Adrenal gland (tissue), 12 donors: ENCODE results near the gene SPEM1. TPM values are rescaled to one million over a fixed set of nuclear protein-coding genes. Genes with fewer than 3 reads are reported as not detected.

Experiments
- DNase-seq, 7 donors: peaks; one replicate each; pipeline ENCODE4 v3.0.0-alpha.2; 2019 to 2020
- H3K27ac ChIP-seq, 5 donors: fragments of 200-600 bp; sonication (generic) in 4 of 5; 1 replicate in 3 of 5; 2 replicates in 2 of 5; pipeline versions ENCODE4 v1.5.1 to v1.8.0; 2016 to 2020; ENCODE audit warnings: mild to moderate bottlenecking in 1 of 5
- H3K27me3 ChIP-seq: fragments of 200-600 bp; 2 replicates; pipeline ENCODE4 v1.8.0; 2021
- H3K36me3 ChIP-seq, 2 donors: fragments of 200-600 bp; replicated peaks in 1 of 2; 1 replicate in 1 of 2; 2 replicates in 1 of 2; pipeline versions ENCODE4 v1.5.1 to v1.8.0; 2018 to 2022
- H3K4me1 ChIP-seq, 2 donors: fragments of 200-600 bp; replicated peaks in 1 of 2; 1 replicate in 1 of 2; 2 replicates in 1 of 2; pipeline versions ENCODE4 v1.5.1 to v1.8.0; 2018 to 2021
- H3K4me3 ChIP-seq, 4 donors: fragments of 200-600 bp; sonication (generic) in 3 of 4; one replicate each; pipeline ENCODE4 v1.5.1; 2016 to 2018
- H3K9me3 ChIP-seq, 3 donors: fragments of 200-600 bp; sonication (generic) in 1 of 3; replicated peaks in 1 of 3; 1 replicate in 2 of 3; 2 replicates in 1 of 3; pipeline versions ENCODE4 v1.5.1 to v1.8.0; 2016 to 2021
- CTCF ChIP-seq, 6 experiments: fragments of 450-650 bp in 4 of 6; fragments of 200-600 bp in 2 of 6; sonication (generic) in 1 of 6; IDR thresholded peaks; 1 replicate in 5 of 6; 2 replicates in 1 of 6; pipeline versions ENCODE4 v1.5.1 to v1.8.0; 2016 to 2021; ENCODE audit warnings: antibody characterized with exemption in 6 of 6, mild to moderate bottlenecking in 2 of 6, moderate library complexity in 1 of 6
- POLR2A ChIP-seq, 2 donors: fragments of 450-650 bp; IDR thresholded peaks; one replicate each; pipeline ENCODE4 v1.6.1; 2017; ENCODE audit warnings: antibody characterized with exemption in 2 of 2, mild to moderate bottlenecking in 2 of 2, moderate library complexity in 1 of 2
- WGBS, 4 donors: extraction: QIAGEN DNeasy Blood & Tissue Kit in 2 of 4; methylation state at CpG; one replicate each; pipeline versions ENCODE4 v1.1.5 to v1.1.7; 2013 to 2017; 5-methylcytosine and 5-hydroxymethylcytosine counted together
- intact Hi-C, 2 donors: fragments of 100-400 bp; cut with DNase I; formaldehyde crosslinking; loops; one replicate each; pipeline versions ENCODE4 v1.14.1 to v1.15.0; 2022 to 2023
- polyA plus RNA-seq, 3 donors: library from polyadenylated mRNA; stranded (reverse); fragments of 200-250 nt in 2 of 3; fragments of 350-450 nt in 1 of 3; fragmentation: Illumina TruSeq in 1 of 3; extraction: RNeasy Lipid Tissue Mini Kit (QIAGEN cat#74804) in 1 of 3; gene quantifications; one replicate each; pipeline ENCODE4 v1.2.3, GENCODE V29; 2013 to 2014
- total RNA-seq, 9 donors: library from RNA; depleted of rRNA in 4 of 9; stranded (reverse); fragments of >200 nt in 4 of 9; fragments of 120-200 nt in 1 of 9; fragmentation: NEBNext Ultra II Directional in 1 of 9; extraction: Animal tissue kit (Norgen Biotek cat#: 25700) in 1 of 9; gene quantifications; one replicate each; pipeline versions ENCODE4 v1.1.0 to v1.2.4, GENCODE V29; 2013 to 2023
- donor health status: healthy with polysubstance abuse.
- donor health status: Bipolar disorder and iron deficiency.
- donor health status: DM: yes; HTN: yes; CAD: no.
- donor health status: DM: no; HTN: no; CAD: no.
- donor health status: DM: no; HTN: no; CAD: no.
- donor health status: DM: yes; HTN: yes; CAD: no.

The SPEM1 gene
- total and polyA plus RNA-seq, 12 donors = not detected

- no peak overlapping the region for H3K4me3 ChIP-seq
- H3K27me3 ChIP-seq = no peaks in the 10 kb centered on the region
- H3K4me1 ChIP-seq = peaks cover 20 to 24% of the 10 kb centered on the region in 2 donors
- no peak overlapping the region for H3K27ac ChIP-seq
- intact Hi-C loops = no loop called here
- peaks cover 0 to 43% of the 10 kb centered on the region in 2 donors for H3K36me3 ChIP-seq
- DNase-seq = no peak
- no peaks in the 10 kb centered on the region for H3K9me3 ChIP-seq
- TF ChIP-seq POLR2A (IDR thresholded peaks at IDR 0.05) (no peak), CTCF (IDR thresholded peaks at IDR 0.05) (no peak)
- WGBS, 4 donors = 83 to 92% (median 88%) methylated on average over 9 of the region's 9 CpGs
These were observed 44.0 kb downstream of the SPEM1 start for GRCh38 chr17:7464081-7464480.

- no peak for DNase-seq
- intact Hi-C loops = no loop called here
- 86 to 96% (median 89%) methylated on average over 13 to 33 of the region's 33 CpGs for WGBS, 4 donors
- H3K4me3 ChIP-seq = no peak overlapping the region
- no peaks in the 10 kb centered on the region for H3K27me3 ChIP-seq
- TF ChIP-seq CTCF (IDR thresholded peaks at IDR 0.05) (no peak), POLR2A (IDR thresholded peaks at IDR 0.05) (no peak)
- peaks cover 26 to 35% of the 10 kb centered on the region in 2 donors for H3K4me1 ChIP-seq
- H3K27ac ChIP-seq = peak overlapping the region; percentile 78 to 95 (median 92)
- H3K36me3 ChIP-seq = peaks cover 0 to 43% of the 10 kb centered on the region in 2 donors
- no peaks in the 10 kb centered on the region for H3K9me3 ChIP-seq
These were observed 45.6 kb downstream of the SPEM1 start for GRCh38 chr17:7465597-7466275.

GRCh38 chr17:7466318-7466638, 46.2 kb downstream of the SPEM1 start:
- intact Hi-C loops = no loop called here
- Histone ChIP-seq H3K27ac (peak overlapping the region; percentile 78 to 95 (median 92)), H3K4me3 (peak overlapping the region in 1 of 4 donors; percentile 2), H3K4me1 (peaks cover 32 to 39% of the 10 kb centered on the region in 2 donors), H3K27me3 (no peaks in the 10 kb centered on the region), H3K9me3 (no peaks in the 10 kb centered on the region), H3K36me3 (peaks cover 0 to 43% of the 10 kb centered on the region in 2 donors)
- DNase-seq = no peak
- TF ChIP-seq CTCF (IDR thresholded peaks at IDR 0.05) = no peak
- TF ChIP-seq POLR2A (IDR thresholded peaks at IDR 0.05) = no peak
- 61 to 81% (median 73%) methylated on average over 9 of the region's 9 CpGs for WGBS, 4 donors

GRCh38 chr17:7466639-7467341, 46.7 kb downstream of the SPEM1 start:
- peak overlapping the region; percentile 78 to 95 (median 92) for H3K27ac ChIP-seq
- H3K9me3 ChIP-seq = no peaks in the 10 kb centered on the region
- intact Hi-C loops = no loop called here
- H3K4me3 ChIP-seq = peak overlapping the region in 1 of 4 donors; percentile 2
- DNase-seq = peak; percentile 92 to 97 (median 96)
- H3K36me3 ChIP-seq = peaks cover 0 to 41% of the 10 kb centered on the region in 2 donors
- TF ChIP-seq CTCF (IDR thresholded peaks at IDR 0.05) (no peak), POLR2A (IDR thresholded peaks at IDR 0.05) (peak in 1 of 2 donors; percentile 51)
- no peaks in the 10 kb centered on the region for H3K27me3 ChIP-seq
- peaks cover 32 to 45% of the 10 kb centered on the region in 2 donors for H3K4me1 ChIP-seq
- WGBS, 4 donors = 30 to 51% (median 42%) methylated on average over 6 to 16 of the region's 16 CpGs
